ENCODE results near the gene SNAPC1. TPM values are rescaled to one million over a fixed set of nuclear protein-coding genes. Genes with fewer than 3 reads are reported as not detected.

SNAPC1 gene
- total RNA-seq, 1 experiment from 2014 or later: 33.4 TPM

DNA sequence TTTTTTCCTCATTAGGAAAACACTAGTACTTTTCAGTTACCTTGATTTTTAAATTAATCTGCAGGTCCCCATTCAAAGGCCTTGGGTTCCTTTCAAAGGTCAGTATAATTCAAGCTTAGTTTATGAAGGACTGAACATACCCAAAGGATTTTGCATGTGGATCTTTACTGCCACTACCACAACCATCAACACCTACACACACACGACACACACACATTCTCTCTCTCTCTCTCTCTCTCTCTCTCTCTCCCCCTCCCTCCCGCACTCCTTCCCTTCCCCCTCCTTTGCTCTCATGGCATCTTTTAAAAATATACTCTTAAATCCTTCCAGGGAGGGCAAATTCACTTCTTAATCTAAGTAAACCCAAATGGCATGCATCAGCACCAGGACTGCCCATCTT, 38.1 kb upstream of the SNAPC1 start:
- Histone ChIP-seq H3K79me2 (ENCODE audit: low read length) (peaks cover 93% of the 10 kb centered on the region), H3K27me3 (ENCODE audit: low read length) (no peaks in the 10 kb centered on the region), H3K9me2 (replicated peaks; ENCODE audit: insufficient read depth, low read length) (no peaks in the 10 kb centered on the region), H3K9ac (ENCODE audit: low read length) (no peak overlapping the region), H3K36me3 (ENCODE audit: insufficient read depth, low read length) (peaks cover 69% of the 10 kb centered on the region), H3K27ac (ENCODE audit: low read length) (peak overlapping the region; percentile 74), H4K20me1 (ENCODE audit: insufficient read depth, low read depth, low read length) (peaks cover 17% of the 10 kb centered on the region), H3K9me3 (ENCODE audit: low read length) (no peaks in the 10 kb centered on the region), H3K4me3 (ENCODE audit: low read length) (no peak overlapping the region), H3K4me2 (ENCODE audit: low read depth, low read length, poor library complexity, severe bottlenecking) (no peak overlapping the region), H2AFZ (ENCODE audit: low read length) (no peak overlapping the region), H3K4me1 (ENCODE audit: low read length) (peaks cover 76% of the 10 kb centered on the region)
- DNase-seq: no peak

- Histone ChIP-seq H3K4me2 (ENCODE audit: low read depth, low read length, poor library complexity, severe bottlenecking) (peak overlapping the region; percentile 46), H3K79me2 (ENCODE audit: low read length) (peaks cover 95% of the 10 kb centered on the region), H3K36me3 (ENCODE audit: insufficient read depth, low read length) (peaks cover 72% of the 10 kb centered on the region), H4K20me1 (ENCODE audit: insufficient read depth, low read depth, low read length) (peaks cover 12% of the 10 kb centered on the region; the same call in 1 of the 2 replicates), H3K9ac (ENCODE audit: low read length) (peak overlapping the region; percentile 9; the same call in 1 of the 2 replicates), H3K27me3 (ENCODE audit: low read length) (no peaks in the 10 kb centered on the region), H2AFZ (ENCODE audit: low read length) (no peak overlapping the region), H3K9me3 (ENCODE audit: low read length) (no peaks in the 10 kb centered on the region), H3K4me3 (ENCODE audit: low read length) (peak overlapping the region; percentile 23; the same call in 1 of the 2 replicates), H3K27ac (ENCODE audit: low read length) (peak overlapping the region; percentile 74), H3K4me1 (ENCODE audit: low read length) (peaks cover 75% of the 10 kb centered on the region), H3K9me2 (replicated peaks; ENCODE audit: insufficient read depth, low read length) (no peaks in the 10 kb centered on the region)
- peak; percentile 64 for DNase-seq
These were observed 35.2 kb upstream of the SNAPC1 start for GRCh38 chr14:61726778-61727658.

DNA sequence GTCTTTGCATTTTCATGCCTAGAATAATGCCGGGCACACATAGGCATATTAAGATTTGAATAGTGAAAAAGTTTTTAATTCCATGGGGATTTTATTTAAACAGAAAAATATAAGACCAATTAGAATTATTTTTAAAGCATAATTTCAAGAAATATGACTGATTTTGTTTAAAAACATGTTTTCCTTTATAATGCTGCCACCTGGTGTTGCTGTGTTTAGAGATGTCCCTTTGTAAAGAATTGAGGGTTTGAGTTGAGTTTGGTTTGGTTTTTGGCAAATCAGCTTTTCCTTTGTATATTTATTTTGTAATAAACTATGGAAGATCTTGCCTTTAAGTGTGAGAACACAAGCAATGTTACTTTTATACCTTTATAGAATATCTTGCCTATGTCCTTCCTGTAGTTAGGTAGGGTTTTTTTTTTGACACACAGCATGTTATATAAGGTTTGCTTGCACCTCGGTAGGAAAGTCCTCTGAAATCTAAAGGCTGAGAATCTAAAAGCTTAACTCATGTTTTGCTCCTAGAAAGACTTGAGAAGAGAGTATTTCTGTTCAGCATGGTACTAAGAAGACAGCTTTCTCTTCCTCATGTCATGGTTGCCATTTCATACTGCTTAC, 31.4 kb upstream of the SNAPC1 start:
- Histone ChIP-seq H3K27ac (ENCODE audit: low read length) (peak overlapping the region; percentile 67), H3K4me2 (ENCODE audit: low read depth, low read length, poor library complexity, severe bottlenecking) (peak overlapping the region; percentile 8)

DNA sequence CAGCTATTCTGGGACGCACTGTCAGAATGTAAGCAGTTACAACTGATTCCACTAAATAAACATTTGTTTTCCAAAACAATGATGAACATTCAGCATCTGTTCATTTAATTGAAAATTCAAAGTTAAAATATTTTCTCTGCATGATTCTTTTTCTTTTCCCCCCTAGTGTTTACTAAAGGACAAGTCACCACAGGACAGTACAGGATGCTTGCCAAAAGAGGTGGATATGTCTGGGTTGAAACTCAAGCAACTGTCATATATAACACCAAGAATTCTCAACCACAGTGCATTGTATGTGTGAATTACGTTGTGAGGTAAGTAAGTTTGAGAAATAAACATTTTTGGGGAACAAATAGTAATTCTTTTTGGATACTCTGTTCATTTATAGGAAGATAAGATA, 28.2 kb upstream of the SNAPC1 start:
- Histone ChIP-seq H3K79me2 (ENCODE audit: low read length) (peaks cover 92% of the 10 kb centered on the region), H3K27ac (ENCODE audit: low read length) (no peak overlapping the region; the same call in 1 of the 2 replicates), H3K4me1 (ENCODE audit: low read length) (peaks cover 34% of the 10 kb centered on the region), H3K36me3 (ENCODE audit: insufficient read depth, low read length) (peaks cover 79% of the 10 kb centered on the region), H2AFZ (ENCODE audit: low read length) (no peak overlapping the region), H3K4me2 (ENCODE audit: low read depth, low read length, poor library complexity, severe bottlenecking) (no peak overlapping the region), H3K4me3 (ENCODE audit: low read length) (no peak overlapping the region), H3K9me3 (ENCODE audit: low read length) (no peaks in the 10 kb centered on the region), H4K20me1 (ENCODE audit: insufficient read depth, low read depth, low read length) (peaks cover 12% of the 10 kb centered on the region; the same call in 1 of the 2 replicates), H3K9me2 (replicated peaks; ENCODE audit: insufficient read depth, low read length) (no peaks in the 10 kb centered on the region), H3K9ac (ENCODE audit: low read length) (no peak overlapping the region), H3K27me3 (ENCODE audit: low read length) (no peaks in the 10 kb centered on the region)
- DNase-seq: no peak

More for the DNA sequence above, 31.4 kb upstream of the SNAPC1 start:
- no peak overlapping the region for H3K4me3 ChIP-seq (ENCODE audit: low read length)
- H3K4me1 ChIP-seq (ENCODE audit: low read length): peaks cover 50% of the 10 kb centered on the region
- peak; percentile 76 for DNase-seq
- H3K79me2 ChIP-seq (ENCODE audit: low read length): peaks cover 95% of the 10 kb centered on the region
- no peaks in the 10 kb centered on the region for H3K27me3 ChIP-seq (ENCODE audit: low read length)
- H3K36me3 ChIP-seq (ENCODE audit: insufficient read depth, low read length): peaks cover 79% of the 10 kb centered on the region
- H3K9me2 ChIP-seq (replicated peaks; ENCODE audit: insufficient read depth, low read length): no peaks in the 10 kb centered on the region
- H3K9ac ChIP-seq (ENCODE audit: low read length): peak overlapping the region; percentile 5; the same call in 1 of the 2 replicates
- H3K9me3 ChIP-seq (ENCODE audit: low read length): no peaks in the 10 kb centered on the region
- H4K20me1 ChIP-seq (ENCODE audit: insufficient read depth, low read depth, low read length): peaks cover 12% of the 10 kb centered on the region; the same call in 1 of the 2 replicates
- H2AFZ ChIP-seq (ENCODE audit: low read length): no peak overlapping the region

DNA sequence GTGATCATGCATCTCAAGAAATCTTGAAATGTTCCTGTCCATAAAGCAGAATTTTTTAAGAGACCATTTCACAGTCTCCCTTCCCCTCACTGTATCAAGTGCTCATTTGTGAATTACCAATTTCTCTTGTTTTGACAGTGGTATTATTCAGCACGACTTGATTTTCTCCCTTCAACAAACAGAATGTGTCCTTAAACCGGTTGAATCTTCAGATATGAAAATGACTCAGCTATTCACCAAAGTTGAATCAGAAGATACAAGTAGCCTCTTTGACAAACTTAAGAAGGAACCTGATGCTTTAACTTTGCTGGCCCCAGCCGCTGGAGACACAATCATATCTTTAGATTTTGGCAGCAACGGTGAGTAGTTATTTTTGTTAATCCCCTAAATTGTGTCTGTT, 25.5 kb upstream of the SNAPC1 start:
- H3K27ac ChIP-seq (ENCODE audit: low read length): peak overlapping the region; percentile 47

GRCh38 chr14:61737915-61738314, 24.3 kb upstream of the SNAPC1 start:
- Histone ChIP-seq H3K9me2 (replicated peaks; ENCODE audit: insufficient read depth, low read length) (no peaks in the 10 kb centered on the region), H3K9me3 (ENCODE audit: low read length) (no peaks in the 10 kb centered on the region), H3K4me2 (ENCODE audit: low read depth, low read length, poor library complexity, severe bottlenecking) (no peak overlapping the region), H3K36me3 (ENCODE audit: insufficient read depth, low read length) (peaks cover 82% of the 10 kb centered on the region), H3K27me3 (ENCODE audit: low read length) (no peaks in the 10 kb centered on the region), H3K27ac (ENCODE audit: low read length) (0 out of 2 replicates have a peak overlapping the region, but pooled peaks have one; percentile 6), H2AFZ (ENCODE audit: low read length) (no peak overlapping the region), H3K4me1 (ENCODE audit: low read length) (peaks cover 17% of the 10 kb centered on the region), H3K9ac (ENCODE audit: low read length) (no peak overlapping the region), H3K4me3 (ENCODE audit: low read length) (no peak overlapping the region), H4K20me1 (ENCODE audit: insufficient read depth, low read depth, low read length) (peaks cover 8% of the 10 kb centered on the region; the same call in 1 of the 2 replicates), H3K79me2 (ENCODE audit: low read length) (peaks cover 89% of the 10 kb centered on the region)
- peak; percentile 60 for DNase-seq

More for the DNA sequence above, 25.5 kb upstream of the SNAPC1 start:
- Histone ChIP-seq H3K27me3 (ENCODE audit: low read length) (no peaks in the 10 kb centered on the region), H3K9me2 (replicated peaks; ENCODE audit: insufficient read depth, low read length) (no peaks in the 10 kb centered on the region), H4K20me1 (ENCODE audit: insufficient read depth, low read depth, low read length) (0 out of 2 replicates have a peak, but pooled peaks cover 4% of the 10 kb centered on the region), H3K4me3 (ENCODE audit: low read length) (no peak overlapping the region), H3K9ac (ENCODE audit: low read length) (no peak overlapping the region), H3K4me2 (ENCODE audit: low read depth, low read length, poor library complexity, severe bottlenecking) (no peak overlapping the region), H3K9me3 (ENCODE audit: low read length) (no peaks in the 10 kb centered on the region), H3K79me2 (ENCODE audit: low read length) (peaks cover 88% of the 10 kb centered on the region), H2AFZ (ENCODE audit: low read length) (no peak overlapping the region), H3K4me1 (ENCODE audit: low read length) (peaks cover 17% of the 10 kb centered on the region), H3K36me3 (ENCODE audit: insufficient read depth, low read length) (peaks cover 81% of the 10 kb centered on the region)
- no peak for DNase-seq

- no peaks in the 10 kb centered on the region for H3K27me3 ChIP-seq (ENCODE audit: low read length)
- H3K4me1 ChIP-seq (ENCODE audit: low read length): peaks cover 17% of the 10 kb centered on the region
- H3K4me3 ChIP-seq (ENCODE audit: low read length): no peak overlapping the region
- H3K9me2 ChIP-seq (replicated peaks; ENCODE audit: insufficient read depth, low read length): no peaks in the 10 kb centered on the region
- peak overlapping the region; percentile 23 for H3K27ac ChIP-seq (ENCODE audit: low read length)
- no peak for DNase-seq
- peaks cover 8% of the 10 kb centered on the region; the same call in 1 of the 2 replicates for H4K20me1 ChIP-seq (ENCODE audit: insufficient read depth, low read depth, low read length)
- H3K9me3 ChIP-seq (ENCODE audit: low read length): no peaks in the 10 kb centered on the region
- H3K36me3 ChIP-seq (ENCODE audit: insufficient read depth, low read length): peaks cover 83% of the 10 kb centered on the region
- no peak overlapping the region for H3K4me2 ChIP-seq (ENCODE audit: low read depth, low read length, poor library complexity, severe bottlenecking)
- H3K9ac ChIP-seq (ENCODE audit: low read length): no peak overlapping the region
- H2AFZ ChIP-seq (ENCODE audit: low read length): no peak overlapping the region
- H3K79me2 ChIP-seq (ENCODE audit: low read length): peaks cover 90% of the 10 kb centered on the region
These were observed 23.1 kb upstream of the SNAPC1 start for GRCh38 chr14:61739133-61739532.

GRCh38 chr14:61742371-61742770, 19.8 kb upstream of the SNAPC1 start:
- H3K27me3 ChIP-seq (ENCODE audit: low read length): no peaks in the 10 kb centered on the region
- no peak overlapping the region for H3K4me3 ChIP-seq (ENCODE audit: low read length)
- H3K79me2 ChIP-seq (ENCODE audit: low read length): peaks cover 92% of the 10 kb centered on the region
- H3K4me1 ChIP-seq (ENCODE audit: low read length): peaks cover 33% of the 10 kb centered on the region
- no peak overlapping the region for H2AFZ ChIP-seq (ENCODE audit: low read length)
- H3K9me3 ChIP-seq (ENCODE audit: low read length): no peaks in the 10 kb centered on the region
- H3K9me2 ChIP-seq (replicated peaks; ENCODE audit: insufficient read depth, low read length): no peaks in the 10 kb centered on the region
- peaks cover 78% of the 10 kb centered on the region for H3K36me3 ChIP-seq (ENCODE audit: insufficient read depth, low read length)
- peaks cover 22% of the 10 kb centered on the region for H4K20me1 ChIP-seq (ENCODE audit: insufficient read depth, low read depth, low read length)
- H3K9ac ChIP-seq (ENCODE audit: low read length): no peak overlapping the region
- no peak overlapping the region for H3K4me2 ChIP-seq (ENCODE audit: low read depth, low read length, poor library complexity, severe bottlenecking)
- no peak overlapping the region for H3K27ac ChIP-seq (ENCODE audit: low read length)
- no peak for DNase-seq
